BJ (cell line): ENCODE measurements around the gene LY6G6F. TPM values are rescaled to one million over a fixed set of nuclear protein-coding genes. Genes with fewer than 3 reads are reported as not detected.

Source experiments
- CTCF ChIA-PET: fragments of 350-600 bp; formaldehyde crosslinking; extraction: SDS; loops from one replicate; lab custom pipeline; 2021; ENCODE audit warnings: antibody characterized with exemption, inconsistent platforms; lab: Yijun Ruan, JAX
- POLR2A ChIA-PET: fragments of 300-600 bp; sonication (Branson Sonifier 250); formaldehyde crosslinking; extraction: SDS; loops from one replicate; lab custom pipeline; 2021; ENCODE audit warnings: antibody characterized with exemption; lab: Charles Lee
- DNase-seq: peaks from one replicate; pipeline ENCODE4 v3.0.0-alpha.2; 2011; ENCODE audit warnings: low read depth
- H3K27me3 ChIP-seq: 2 replicates; pipeline ENCODE4 v1.6.0; 2011; ENCODE audit warnings: low read length; ENCODE audit not compliant: control insufficient read depth, insufficient read depth
- H3K36me3 ChIP-seq: 2 replicates; pipeline ENCODE4 v1.5.1; 2011; ENCODE audit warnings: low read length; ENCODE audit not compliant: control insufficient read depth, insufficient read depth
- H3K4me3 ChIP-seq: 2 replicates; pipeline ENCODE4 v1.5.1; 2011; ENCODE audit warnings: low read depth, mild to moderate bottlenecking, control low read depth, low read length
- CTCF ChIP-seq: IDR thresholded peaks from 2 replicates; pipeline ENCODE4 v1.5.1; 2011; ENCODE audit warnings: low read depth, mild to moderate bottlenecking, control low read depth, inconsistent platforms, low read length, moderate library complexity; ENCODE audit not compliant: insufficient read depth
- polyA plus RNA-seq: library from polyadenylated mRNA; depleted of rRNA; stranded (reverse); fragments of >200 nt; gene quantifications from 2 replicates; pipeline ENCODE4 v1.2.3, GENCODE V29; 2011

Gene LY6G6F
- polyA plus RNA-seq, 1 experiment: not detected

GRCh38 chr6:31736021-31736767 lies 29.5 kb downstream of the LY6G6F start, which contains the start of gene CLIC1:
Gene CLIC1 (minus strand): TSS chr6:31736530. CDS start chr6:31736300, 230 bp downstream.
- peaks cover 15% of the 10 kb centered on the region for H3K36me3 ChIP-seq
- TF ChIP-seq CTCF: no peak
- H3K27me3 ChIP-seq: no peaks in the 10 kb centered on the region
- H3K4me3 ChIP-seq: peak within 1 kb of the TSS; percentile 90
- DNase-seq: peak; percentile 40
- CTCF ChIA-PET: interaction anchor here (1.0 to 6.5 kb wide), 4 partner anchors 11 to 55 kb away, joined by 3 to 35 read pairs (median 9); partner anchors contain the start of gene LY6G5C
- POLR2A ChIA-PET: interaction anchor here (0.6 kb wide), 2 partner anchors 34 to 107 kb away, joined by 3 to 12 read pairs; no protein-coding TSS in a partner anchor

- ChIA-PET CTCF (interaction anchor here (1.0 to 6.5 kb wide), 6 partner anchors 7 to 131 kb away, joined by 3 to 35 read pairs (median 5); partner anchors contain the start of gene LY6G5C), POLR2A (interaction anchor here (0.6 kb wide), 1 partner anchor 33 kb away, joined by 3 read pairs; no protein-coding TSS in a partner anchor)
- no peak for TF ChIP-seq CTCF
- Histone ChIP-seq H3K36me3 (peaks cover 11% of the 10 kb centered on the region), H3K27me3 (no peaks in the 10 kb centered on the region), H3K4me3 (peak overlapping the region; percentile 90)
- no peak for DNase-seq
These were observed 30.2 kb downstream of the LY6G6F start for GRCh38 chr6:31736768-31737314.

GRCh38 chr6:31737315-31737990 lies 30.8 kb downstream of the LY6G6F start:
- Histone ChIP-seq H3K4me3 (no peak overlapping the region), H3K36me3 (peaks cover 9% of the 10 kb centered on the region), H3K27me3 (no peaks in the 10 kb centered on the region)
- no peak for TF ChIP-seq CTCF
- POLR2A ChIA-PET: interaction anchor here (1.0 kb wide), 1 partner anchor 7 kb away, joined by 6 read pairs; no protein-coding TSS in a partner anchor
- CTCF ChIA-PET: interaction anchor here (0.6 to 6.5 kb wide), 8 partner anchors 8 to 131 kb away, joined by 3 to 35 read pairs (median 3); partner anchors contain the start of gene LY6G5C
- DNase-seq: no peak

- Histone ChIP-seq H3K27me3 (no peaks in the 10 kb centered on the region), H3K36me3 (peaks cover 7% of the 10 kb centered on the region), H3K4me3 (no peak overlapping the region)
- DNase-seq: no peak
- TF ChIP-seq CTCF: peak; percentile 16; the same call in 1 of the 2 replicates
- ChIA-PET POLR2A (interaction anchor here (1.0 kb wide), 1 partner anchor 8 kb away, joined by 6 read pairs; no protein-coding TSS in a partner anchor), CTCF (interaction anchor here (0.6 to 6.5 kb wide), 12 partner anchors 8 to 192 kb away, joined by 3 to 35 read pairs (median 3); partner anchors contain the start of genes ATP6V1G2, LY6G5C and VARS1)
These were observed 31.6 kb downstream of the LY6G6F start for GRCh38 chr6:31737991-31738979.
